Smooth muscle cell (in vitro differentiated cells): ENCODE results near the gene RANGAP1. TPM values are rescaled to one million over a fixed set of nuclear protein-coding genes. Genes with fewer than 3 reads are reported as not detected.

Experiments used
- DNase-seq: peaks from one replicate; lab custom pipeline; 2025; ENCODE audit not compliant: unreplicated experiment; lab: John Stamatoyannopoulos, UW
- H2AFZ ChIP-seq: fragments of 200-600 bp; sonication (generic); 2 replicates; pipeline ENCODE4 v1.6.0; 2016; ENCODE audit warnings: antibody characterized with exemption, low read depth, mild to moderate bottlenecking
- H3F3A ChIP-seq: fragments of 200-600 bp; sonication (generic); 2 replicates; pipeline ENCODE4 v1.6.0; 2017; ENCODE audit warnings: antibody characterized with exemption, low read depth
- H3K27ac ChIP-seq: fragments of 200-600 bp; sonication (generic); 2 replicates; pipeline ENCODE4 v1.5.1; 2016; ENCODE audit warnings: low read depth, mild to moderate bottlenecking
- H3K27me3 ChIP-seq: fragments of 200-600 bp; sonication (generic); 2 replicates; pipeline ENCODE4 v1.6.1; 2016; ENCODE audit warnings: low read depth, mild to moderate bottlenecking
- H3K36me3 ChIP-seq: fragments of 200-600 bp; sonication (generic); 2 replicates; pipeline ENCODE4 v1.5.1; 2016; ENCODE audit warnings: low read depth
- H3K4me1 ChIP-seq: fragments of 200-600 bp; sonication (generic); 2 replicates; pipeline ENCODE4 v1.5.1; 2016; ENCODE audit warnings: low read depth
- H3K4me2 ChIP-seq: fragments of 200-600 bp; sonication (generic); 2 replicates; pipeline ENCODE4 v1.6.0; 2016; ENCODE audit warnings: mild to moderate bottlenecking
- H3K4me3 ChIP-seq: fragments of 200-600 bp; sonication (generic); 2 replicates; pipeline ENCODE4 v1.5.1; 2016; ENCODE audit warnings: mild to moderate bottlenecking
- H3K79me2 ChIP-seq: fragments of 200-600 bp; sonication (generic); 2 replicates; pipeline ENCODE4 v1.6.0; 2016; ENCODE audit warnings: low read depth, mild to moderate bottlenecking
- H3K9ac ChIP-seq: fragments of 200-600 bp; sonication (generic); 2 replicates; pipeline ENCODE4 v1.6.0; 2016; ENCODE audit warnings: low read depth
- H3K9me3 ChIP-seq: fragments of 200-600 bp; sonication (generic); replicated peaks from 2 replicates; pipeline ENCODE4 v1.5.1; 2016; ENCODE audit warnings: low read depth
- H4K20me1 ChIP-seq: fragments of 200-600 bp; sonication (generic); 2 replicates; pipeline ENCODE4 v1.6.0; 2016; ENCODE audit warnings: low read depth
- CTCF ChIP-seq: fragments of 200-600 bp; sonication (generic); IDR thresholded peaks from 2 replicates; pipeline ENCODE4 v1.5.1; 2017; ENCODE audit warnings: borderline replicate concordance, mild to moderate bottlenecking, antibody characterized with exemption; ENCODE audit not compliant: insufficient read depth, poor library complexity, severe bottlenecking
- WGBS: methylation state at CpG from one replicate; pipeline ENCODE4 v1.1.7; 2016; ENCODE audit warnings: low lambda C conversion rate; 5-methylcytosine and 5-hydroxymethylcytosine counted together
- polyA plus RNA-seq: library from polyadenylated mRNA; unstranded; fragments of >200 nt; fragmentation: Nextera tagmentation; extraction: Ambion mirVana; gene quantifications from 2 replicates; pipeline ENCODE4 v1.2.1, GENCODE V29; 2016
- total RNA-seq: library from RNA; depleted of rRNA; stranded (reverse); fragments of >200 nt; gene quantifications from 2 replicates; pipeline ENCODE4 v1.2.3, GENCODE V29; 2014

RANGAP1 gene
- total and polyA plus RNA-seq, 2 experiments from 2014 or later: 20.6 to 21.7 TPM

- no peaks in the 10 kb centered on the region for H3K9me3 ChIP-seq
- no peaks in the 10 kb centered on the region for H3K36me3 ChIP-seq
- H3K4me3 ChIP-seq: no peak overlapping the region
- no peak overlapping the region for H2AFZ ChIP-seq
- H3K27me3 ChIP-seq: no peaks in the 10 kb centered on the region
- TF ChIP-seq CTCF: no peak
- H3K4me1 ChIP-seq: no peaks in the 10 kb centered on the region
- no peak overlapping the region for H3K4me2 ChIP-seq
- no peaks in the 10 kb centered on the region for H3F3A ChIP-seq
- no peaks in the 10 kb centered on the region for H3K79me2 ChIP-seq
- no peak overlapping the region for H3K9ac ChIP-seq
- DNase-seq: no peak
- 94% methylated on average over 17 of the region's 17 CpGs for WGBS
- no peak overlapping the region for H3K27ac ChIP-seq
- no peaks in the 10 kb centered on the region for H4K20me1 ChIP-seq
Measured at GRCh38 chr22:41229730-41230400, 56.1 kb downstream of the RANGAP1 start.

DNA sequence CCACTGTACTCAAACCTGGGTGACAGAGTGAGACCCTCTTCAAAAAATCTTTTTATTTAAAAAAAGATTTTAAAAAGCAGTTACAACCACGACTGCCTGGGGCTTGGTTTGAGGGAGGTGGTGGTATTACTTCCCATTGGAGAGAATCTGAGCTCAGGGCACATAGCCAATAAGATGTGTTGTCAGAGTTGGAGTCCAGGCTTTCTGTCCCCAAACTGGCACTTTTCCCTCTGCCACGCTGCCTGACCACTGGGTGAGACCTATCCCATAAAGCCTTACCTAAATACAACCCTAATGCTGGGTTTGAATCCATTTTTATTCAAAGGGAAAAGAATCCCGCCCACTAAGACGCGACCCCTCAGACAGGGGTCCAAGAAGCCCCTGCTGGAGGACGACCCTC lies 56.8 kb downstream of the RANGAP1 start:
- Histone ChIP-seq H3K9ac (no peak overlapping the region), H3K36me3 (no peaks in the 10 kb centered on the region)
- 97% methylated on average over 6 of the region's 6 CpGs for WGBS

DNA sequence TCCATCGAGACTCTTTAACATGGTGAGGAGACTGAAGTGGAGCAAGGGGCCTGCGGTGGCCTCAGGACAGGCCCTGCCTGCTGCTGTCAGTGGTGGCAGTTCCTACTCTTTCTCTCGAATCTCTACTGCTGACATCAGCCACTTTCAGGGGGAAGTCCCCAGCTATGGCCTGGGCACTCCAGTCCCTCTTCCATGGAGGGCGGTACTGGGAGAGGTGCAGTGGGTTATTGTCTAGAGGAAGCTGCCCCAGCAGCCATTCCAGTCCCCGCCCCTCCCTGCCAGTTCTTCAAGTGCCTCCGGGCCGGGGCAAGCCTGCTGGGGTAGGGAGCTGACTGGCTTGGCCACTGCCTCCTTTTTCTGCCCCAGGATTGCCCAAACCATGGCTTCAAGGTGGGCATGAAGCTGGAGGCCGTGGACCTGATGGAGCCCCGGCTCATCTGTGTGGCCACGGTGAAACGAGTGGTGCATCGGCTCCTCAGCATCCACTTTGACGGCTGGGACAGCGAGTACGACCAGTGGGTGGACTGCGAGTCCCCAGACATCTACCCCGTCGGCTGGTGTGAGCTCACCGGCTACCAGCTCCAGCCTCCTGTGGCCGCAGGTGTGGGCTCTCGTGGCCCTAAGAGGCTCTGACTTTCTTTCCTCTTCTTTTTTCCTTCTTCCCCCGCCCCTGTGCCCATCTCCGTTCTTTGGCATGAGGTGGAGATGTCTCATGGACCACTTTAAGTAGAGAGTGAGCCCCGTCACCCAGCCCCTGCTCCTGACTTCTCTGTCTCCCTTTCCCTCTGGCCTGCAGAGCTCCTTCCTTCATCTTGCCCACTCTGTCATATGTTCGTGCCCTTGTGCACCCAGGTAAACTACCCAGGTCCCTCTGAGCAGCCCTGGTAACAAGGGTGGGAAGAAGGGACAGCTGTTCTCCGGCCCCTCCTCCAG lies 59.0 kb downstream of the RANGAP1 start:
- no peaks in the 10 kb centered on the region for H3F3A ChIP-seq
- H3K79me2 ChIP-seq: no peaks in the 10 kb centered on the region
- H3K27me3 ChIP-seq: no peaks in the 10 kb centered on the region
- H3K4me3 ChIP-seq: no peak overlapping the region
- no peak overlapping the region for H3K4me2 ChIP-seq
- H2AFZ ChIP-seq: no peak overlapping the region
- no peaks in the 10 kb centered on the region for H4K20me1 ChIP-seq
- H3K36me3 ChIP-seq: no peaks in the 10 kb centered on the region
- no peak overlapping the region for H3K9ac ChIP-seq
- H3K27ac ChIP-seq: no peak overlapping the region
- 97% methylated on average over 25 of the region's 26 CpGs for WGBS
- H3K9me3 ChIP-seq: no peaks in the 10 kb centered on the region
- no peak for DNase-seq
- no peaks in the 10 kb centered on the region for H3K4me1 ChIP-seq
- no peak for TF ChIP-seq CTCF

More for the DNA sequence above, 56.8 kb downstream of the RANGAP1 start:
- no peak overlapping the region for H3K4me2 ChIP-seq
- H3K27ac ChIP-seq: no peak overlapping the region
- no peaks in the 10 kb centered on the region for H3F3A ChIP-seq
- no peaks in the 10 kb centered on the region for H4K20me1 ChIP-seq
- H3K27me3 ChIP-seq: no peaks in the 10 kb centered on the region
- no peak overlapping the region for H2AFZ ChIP-seq
- H3K4me1 ChIP-seq: no peaks in the 10 kb centered on the region
- no peaks in the 10 kb centered on the region for H3K9me3 ChIP-seq
- no peaks in the 10 kb centered on the region for H3K79me2 ChIP-seq
- H3K4me3 ChIP-seq: no peak overlapping the region
- DNase-seq: no peak
- no peak for TF ChIP-seq CTCF
